ENCODE measurements around the gene TSPAN13.

The TSPAN13 gene

GRCh38 chr7:16778476-16778875 is 24.9 kb downstream of the TSPAN13 start:
- DNase-seq, result no peak

- DNase-seq, result no peak
Measured at GRCh38 chr7:16779051-16779450, 25.5 kb downstream of the TSPAN13 start.

- no peak for DNase-seq
Measured at GRCh38 chr7:16780596-16780995, 27.0 kb downstream of the TSPAN13 start.

GRCh38 chr7:16785321-16785720 is 31.8 kb downstream of the TSPAN13 start:
- DNase-seq, result no peak

- DNase-seq, result no peak
Measured at GRCh38 chr7:16785846-16786245, 32.3 kb downstream of the TSPAN13 start.

GRCh38 chr7:16786257-16786656 is 32.7 kb downstream of the TSPAN13 start:
- no peak for DNase-seq

GRCh38 chr7:16787127-16787526 is 33.6 kb downstream of the TSPAN13 start:
- DNase-seq, result no peak

- no peak for DNase-seq
Measured at GRCh38 chr7:16791071-16791470, 37.5 kb downstream of the TSPAN13 start.

GRCh38 chr7:16791905-16792698 is 38.5 kb downstream of the TSPAN13 start:
- DNase-seq, result no peak

GRCh38 chr7:16794986-16795385 is 41.4 kb downstream of the TSPAN13 start:
- DNase-seq, result no peak

GRCh38 chr7:16795624-16796023 is 42.1 kb downstream of the TSPAN13 start:
- DNase-seq, result peak; percentile 74

GRCh38 chr7:16801111-16801542 is 47.6 kb downstream of the TSPAN13 start:
- peak; percentile 68 for DNase-seq

GRCh38 chr7:16801579-16801978 is 48.0 kb downstream of the TSPAN13 start:
- DNase-seq, result no peak

- DNase-seq, result no peak
Measured at GRCh38 chr7:16803125-16803524, 49.6 kb downstream of the TSPAN13 start.

GRCh38 chr7:16803881-16804673 is 50.5 kb downstream of the TSPAN13 start:
- no peak for DNase-seq

- peak; percentile 58 for DNase-seq
Measured at GRCh38 chr7:16804674-16805439, 51.3 kb downstream of the TSPAN13 start, which contains the start of gene AGR2. TSS of gene AGR2 (minus strand) at chr7:16804999. CDS start at chr7:16801796, 3,203 bp downstream.

- no peak for DNase-seq
Measured at GRCh38 chr7:16805441-16805840, 51.9 kb downstream of the TSPAN13 start.

GRCh38 chr7:16810112-16810511 is 56.6 kb downstream of the TSPAN13 start:
- no peak for DNase-seq

GRCh38 chr7:16810573-16810972 is 57.0 kb downstream of the TSPAN13 start:
- DNase-seq, result no peak

- no peak for DNase-seq
Measured at GRCh38 chr7:16811551-16811950, 58.0 kb downstream of the TSPAN13 start.

GRCh38 chr7:16812542-16813231 is 59.1 kb downstream of the TSPAN13 start:
- DNase-seq, result no peak

- DNase-seq, result no peak
Measured at GRCh38 chr7:16813232-16813616, 59.7 kb downstream of the TSPAN13 start.

- no peak for DNase-seq
Measured at GRCh38 chr7:16815001-16815400, 61.4 kb downstream of the TSPAN13 start.

All from NCI-H1105 (cell line).